SW 1271 (cell line): ENCODE results near the gene ORMDL3.

Experiments
- DNase-seq, 2 experiments: peaks; one replicate each; lab custom pipeline; 2025; lab: John Stamatoyannopoulos, UW

Gene ORMDL3

DNA sequence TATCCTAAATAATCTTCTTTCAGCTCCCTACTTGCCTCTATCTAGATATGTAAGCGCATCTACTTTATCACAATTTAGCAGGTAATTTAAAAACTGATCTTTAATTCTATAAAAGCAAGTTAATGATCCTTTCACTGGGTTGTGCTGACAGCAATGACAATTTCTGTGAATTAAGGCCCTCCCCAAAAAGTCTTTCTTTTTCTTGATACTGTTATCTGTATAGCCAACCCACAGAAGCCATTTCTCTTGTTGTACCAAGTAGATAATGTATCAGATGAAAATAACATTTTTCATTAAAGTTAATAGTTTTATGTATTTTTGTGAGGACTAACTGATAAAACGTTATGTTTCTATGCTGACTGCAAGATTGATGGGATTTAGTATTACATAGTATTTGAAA is 55.6 kb downstream of the ORMDL3 start:
- DNase-seq: no peak
